Hepatic stellate cell (primary cell): ENCODE results near the gene HIPK2.

ENCODE experiments used
- DNase-seq: peaks from one replicate; pipeline ENCODE4 v3.0.0; 2011; ENCODE audit warnings: low spot score

The HIPK2 gene

GRCh38 chr7:139752604-139753003 is 25.2 kb downstream of the HIPK2 start:
- DNase-seq, result no peak

- DNase-seq, result no peak
Observed at GRCh38 chr7:139752148-139752547, 25.6 kb downstream of the HIPK2 start.

- no peak for DNase-seq
Observed at GRCh38 chr7:139750459-139751095, 27.2 kb downstream of the HIPK2 start.

- no peak for DNase-seq
Observed at GRCh38 chr7:139749545-139749944, 28.3 kb downstream of the HIPK2 start.

- no peak for DNase-seq
Observed at GRCh38 chr7:139748941-139749340, 28.9 kb downstream of the HIPK2 start.

- no peak for DNase-seq
Observed at GRCh38 chr7:139748373-139748765, 29.4 kb downstream of the HIPK2 start.

- DNase-seq, result no peak
Observed at GRCh38 chr7:139747662-139748372, 30.0 kb downstream of the HIPK2 start.

GRCh38 chr7:139746652-139747051 is 31.1 kb downstream of the HIPK2 start:
- DNase-seq, result no peak

- peak; percentile 26 for DNase-seq
Observed at GRCh38 chr7:139745678-139746143, 32.1 kb downstream of the HIPK2 start.

GRCh38 chr7:139744768-139745677 is 32.8 kb downstream of the HIPK2 start:
- DNase-seq, result no peak

- DNase-seq, result peak; percentile 28
Observed at GRCh38 chr7:139743967-139744767, 33.6 kb downstream of the HIPK2 start.

GRCh38 chr7:139743267-139743966 is 34.4 kb downstream of the HIPK2 start:
- no peak for DNase-seq

- DNase-seq, result no peak
Observed at GRCh38 chr7:139741789-139742344, 35.9 kb downstream of the HIPK2 start.

- DNase-seq, result no peak
Observed at GRCh38 chr7:139741239-139741638, 36.6 kb downstream of the HIPK2 start.

GRCh38 chr7:139739863-139740597 is 37.8 kb downstream of the HIPK2 start:
- no peak for DNase-seq

- no peak for DNase-seq
Observed at GRCh38 chr7:139738772-139739171, 39.0 kb downstream of the HIPK2 start.

GRCh38 chr7:139738101-139738489 is 39.7 kb downstream of the HIPK2 start:
- no peak for DNase-seq

- DNase-seq, result peak; percentile 14
Observed at GRCh38 chr7:139737221-139738100, 40.3 kb downstream of the HIPK2 start.
